ENCODE results near the gene CDK16. TPM values are rescaled to one million over a fixed set of nuclear protein-coding genes. Genes with fewer than 3 reads are reported as not detected.

Gene CDK16
- total RNA-seq, 1 experiment from 2014 or later, result 91.8 TPM

GRCh38 chrX:47185241-47185640 is 33.2 kb upstream of the CDK16 start:
- DNase-seq (ENCODE audit: low read depth), result no peak

GRCh38 chrX:47186096-47186740 is 32.3 kb upstream of the CDK16 start:
- DNase-seq (ENCODE audit: low read depth), result no peak

GRCh38 chrX:47187106-47187677 is 31.3 kb upstream of the CDK16 start:
- no peak for DNase-seq (ENCODE audit: low read depth)

GRCh38 chrX:47189906-47190305 is 28.6 kb upstream of the CDK16 start:
- no peak for DNase-seq (ENCODE audit: low read depth)

- DNase-seq (ENCODE audit: low read depth), result peak; percentile 89
These were observed 27.8 kb upstream of the CDK16 start for GRCh38 chrX:47190445-47191269.

- DNase-seq (ENCODE audit: low read depth), result no peak
These were observed 27.1 kb upstream of the CDK16 start for GRCh38 chrX:47191331-47191730.

- DNase-seq (ENCODE audit: low read depth), result no peak
These were observed 26.6 kb upstream of the CDK16 start for GRCh38 chrX:47191806-47192401.

GRCh38 chrX:47193475-47194193 is 24.8 kb upstream of the CDK16 start, which contains the start of gene UBA1:
Gene UBA1 (plus strand): TSS chrX:47193829. CDS start chrX:47198803, 4,974 bp downstream.
- peak; percentile 90 for DNase-seq (ENCODE audit: low read depth)

GRCh38 chrX:47194194-47194787 is 24.2 kb upstream of the CDK16 start:
- DNase-seq (ENCODE audit: low read depth), result no peak

GRCh38 chrX:47196098-47196497 is 22.4 kb upstream of the CDK16 start:
- no peak for DNase-seq (ENCODE audit: low read depth)

GRCh38 chrX:47197526-47197925 is 21.0 kb upstream of the CDK16 start:
- no peak for DNase-seq (ENCODE audit: low read depth)

- no peak for DNase-seq (ENCODE audit: low read depth)
These were observed 20.3 kb upstream of the CDK16 start for GRCh38 chrX:47198026-47198686.

- no peak for DNase-seq (ENCODE audit: low read depth)
These were observed 19.8 kb upstream of the CDK16 start for GRCh38 chrX:47198687-47199080.

- no peak for DNase-seq (ENCODE audit: low read depth)
These were observed 19.2 kb upstream of the CDK16 start for GRCh38 chrX:47199286-47199685.

- DNase-seq (ENCODE audit: low read depth), result peak; percentile 27
These were observed 17.9 kb upstream of the CDK16 start for GRCh38 chrX:47200385-47201150.

- no peak for DNase-seq (ENCODE audit: low read depth)
These were observed 17.0 kb upstream of the CDK16 start for GRCh38 chrX:47201345-47201944.

GRCh38 chrX:47202316-47202715 is 16.2 kb upstream of the CDK16 start:
- no peak for DNase-seq (ENCODE audit: low read depth)

GRCh38 chrX:47202877-47203276 is 15.6 kb upstream of the CDK16 start:
- DNase-seq (ENCODE audit: low read depth), result no peak

- DNase-seq (ENCODE audit: low read depth), result no peak
These were observed 13.5 kb upstream of the CDK16 start for GRCh38 chrX:47204970-47205369.

All from HT1080 (cell line).